Adipose tissue (tissue), 3 donors: ENCODE results near the gene FASTK. TPM values are rescaled to one million over a fixed set of nuclear protein-coding genes. Genes with fewer than 3 reads are reported as not detected.
"Not testable (repeated sequence)": the region's sequence is repeated elsewhere in the genome, so short reads cannot be mapped to it uniquely, and the experiment has no call there.

Experiments used
- H3K27ac ChIP-seq: one replicate; pipeline ENCODE4 v1.5.1; 2013; ENCODE audit warnings: low read depth, low read length
- WGBS, 3 donors: extraction: QIAGEN DNeasy Blood & Tissue Kit; methylation state at CpG; one replicate each; pipeline ENCODE4 v1.1.7; 2013; 5-methylcytosine and 5-hydroxymethylcytosine counted together
- polyA plus RNA-seq, 3 donors: library from polyadenylated mRNA; stranded (reverse); fragments of 200-250 nt; gene quantifications; one replicate each; pipeline ENCODE4 v1.2.3, GENCODE V29; 2013
- donor health status: healthy with polysubstance abuse.
- donor health status: Bipolar disorder and iron deficiency.
- donor health status: healthy.

FASTK gene
- polyA plus RNA-seq, 3 donors, result 53.0 to 104 (median 91.8) TPM

DNA sequence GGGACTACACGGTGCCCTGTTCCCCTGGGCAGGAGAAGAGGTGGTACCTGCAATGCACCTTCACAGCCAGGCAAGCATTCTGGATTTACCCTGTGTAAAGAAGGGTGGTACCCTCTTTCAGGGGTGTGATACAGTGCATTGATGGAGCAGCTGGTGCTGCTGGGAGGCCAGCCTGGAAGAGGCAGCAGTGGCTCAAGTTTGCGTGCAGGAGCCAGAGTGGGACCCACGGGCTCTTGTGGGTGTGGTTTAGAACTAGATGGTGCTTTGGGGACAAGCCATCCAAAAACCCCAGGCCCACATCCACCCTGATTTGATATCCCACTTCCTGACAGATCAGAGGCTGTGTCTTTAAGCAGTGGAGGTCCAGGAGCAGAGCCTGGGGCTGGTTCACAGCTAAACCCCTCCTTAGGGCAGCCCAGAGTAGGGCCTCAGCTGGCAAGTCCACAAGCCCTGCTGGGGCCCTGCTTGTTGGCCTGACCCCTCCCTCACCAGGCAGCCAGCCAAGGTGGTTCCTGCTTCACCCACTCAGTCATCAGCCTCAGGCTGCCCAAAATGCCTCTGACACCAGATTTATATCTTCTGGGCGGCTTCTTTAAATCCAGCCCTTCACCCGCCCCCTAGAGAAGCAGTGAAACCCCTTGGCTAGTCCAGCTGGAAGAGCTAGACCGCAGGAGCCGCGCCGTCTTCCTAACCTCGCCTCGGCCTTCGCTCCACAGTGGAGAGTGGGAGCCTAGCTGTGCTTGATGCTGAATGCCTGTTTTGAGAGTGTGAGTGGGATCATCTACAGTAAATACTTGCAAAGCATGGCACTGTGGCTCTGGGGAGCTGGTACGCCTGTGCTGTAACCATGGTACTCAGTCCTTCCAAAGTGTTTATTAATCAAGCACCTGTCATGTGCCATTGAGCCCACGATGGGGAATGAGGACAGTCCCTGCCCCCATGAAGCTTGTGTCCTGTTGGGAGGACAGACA lies 33.7 kb downstream of the FASTK start:
- H3K27ac ChIP-seq, result no peak overlapping the region
- WGBS, 3 donors, result 40 to 64% (median 44%) methylated on average over 14 of the region's 14 CpGs

DNA sequence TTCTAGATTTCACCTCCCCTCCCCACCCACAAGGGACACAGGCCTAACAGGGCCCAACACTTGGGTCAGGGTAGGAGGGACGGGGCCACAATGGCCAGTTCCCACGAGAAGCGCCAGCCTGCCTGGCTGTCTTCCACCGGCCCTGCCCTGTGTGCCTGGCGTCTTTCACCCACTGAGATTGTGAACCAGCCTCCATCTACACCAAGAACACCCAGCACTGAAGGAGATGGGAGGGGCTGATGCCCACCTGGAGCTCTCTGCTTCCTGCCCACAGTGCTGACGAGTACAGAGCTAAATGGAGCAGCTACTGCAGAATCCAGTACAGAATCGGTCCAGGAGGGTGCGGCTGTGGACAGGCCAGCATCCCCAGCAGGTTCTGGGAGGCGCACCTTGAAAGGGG lies 34.6 kb downstream of the FASTK start:
- H3K27ac ChIP-seq, result no peak overlapping the region
- WGBS, 3 donors, result 80 to 87% (median 82%) methylated on average over 9 of the region's 9 CpGs

DNA sequence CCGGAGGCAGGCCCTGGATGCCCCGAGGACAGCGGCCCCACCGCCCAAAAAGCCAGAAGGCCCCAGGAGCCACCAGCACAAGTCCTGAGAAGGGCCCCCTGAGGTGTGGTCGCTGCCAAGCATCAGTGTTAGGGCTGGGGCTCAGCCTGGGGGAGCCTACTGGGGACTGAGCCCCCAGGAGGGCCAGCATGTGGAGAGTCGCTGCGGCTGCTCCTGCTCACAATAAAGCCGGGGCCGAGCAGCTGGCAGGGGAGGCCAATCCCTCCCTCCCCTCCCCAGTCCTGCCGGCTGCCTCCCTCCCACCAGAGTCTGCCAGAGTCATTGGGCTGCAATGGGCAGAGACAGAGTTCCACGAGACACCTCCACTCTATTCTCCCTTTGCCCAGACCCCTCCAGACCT lies 35.3 kb downstream of the FASTK start:
- WGBS, 3 donors, result 80 to 92% (median 81%) methylated on average over 6 to 11 of the region's 11 CpGs
- H3K27ac ChIP-seq, result no peak overlapping the region

DNA sequence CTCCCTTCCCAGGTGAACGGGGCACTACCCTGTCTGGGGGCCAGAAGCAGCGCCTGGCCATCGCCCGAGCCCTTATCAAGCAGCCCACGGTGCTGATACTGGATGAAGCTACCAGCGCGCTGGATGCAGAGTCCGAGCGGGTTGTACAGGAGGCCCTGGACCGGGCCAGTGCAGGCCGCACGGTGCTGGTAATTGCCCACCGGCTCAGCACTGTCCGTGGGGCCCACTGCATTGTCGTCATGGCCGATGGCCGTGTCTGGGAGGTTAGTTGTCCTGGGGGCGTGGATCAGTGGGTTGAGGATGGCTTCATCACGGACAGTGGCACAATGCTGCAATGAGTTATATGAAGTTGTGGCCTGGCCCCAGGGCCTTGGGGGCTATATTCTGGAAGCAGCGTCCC lies 36.6 kb downstream of the FASTK start:
- 92 to 96% (median 94%) methylated on average over 20 of the region's 20 CpGs for WGBS, 3 donors
- H3K27ac ChIP-seq, result no peak overlapping the region

- WGBS, 3 donors, result 88 to 92% (median 88%) methylated on average over 9 to 10 of the region's 10 CpGs
- H3K27ac ChIP-seq, result not testable (repeated sequence)
Measured at GRCh38 chr7:151043449-151043848, 37.2 kb downstream of the FASTK start.

- 90 to 94% (median 91%) methylated on average over 30 of the region's 30 CpGs for WGBS, 3 donors
- no peak overlapping the region for H3K27ac ChIP-seq
Measured at GRCh38 chr7:151040616-151041375, 39.8 kb downstream of the FASTK start.

- no peak overlapping the region for H3K27ac ChIP-seq
- WGBS, 3 donors, result 58 to 74% (median 61%) methylated on average over 18 of the region's 18 CpGs
Measured at GRCh38 chr7:151039850-151040548, 40.6 kb downstream of the FASTK start.

GRCh38 chr7:151038951-151039849 lies 41.4 kb downstream of the FASTK start:
- no peak overlapping the region for H3K27ac ChIP-seq
- WGBS, 3 donors, result 37 to 52% (median 38%) methylated on average over 12 of the region's 12 CpGs

- no peak overlapping the region for H3K27ac ChIP-seq
- 93 to 96% (median 95%) methylated on average over 17 of the region's 17 CpGs for WGBS, 3 donors
Measured at GRCh38 chr7:151035902-151036301, 44.7 kb downstream of the FASTK start.

GRCh38 chr7:151035026-151035717 lies 45.4 kb downstream of the FASTK start:
- no peak overlapping the region for H3K27ac ChIP-seq
- 82 to 88% (median 85%) methylated on average over 21 of the region's 21 CpGs for WGBS, 3 donors

GRCh38 chr7:151034312-151035025 lies 46.1 kb downstream of the FASTK start:
- no peak overlapping the region for H3K27ac ChIP-seq
- WGBS, 3 donors, result 90 to 94% (median 93%) methylated on average over 21 of the region's 21 CpGs

GRCh38 chr7:151033864-151034249 lies 46.8 kb downstream of the FASTK start:
- no peak overlapping the region for H3K27ac ChIP-seq
- WGBS, 3 donors, result 82 to 94% (median 91%) methylated on average over 5 of the region's 5 CpGs

- no peak overlapping the region for H3K27ac ChIP-seq
- 86 to 87% (median 87%) methylated on average over 17 of the region's 17 CpGs for WGBS, 3 donors
Measured at GRCh38 chr7:151032936-151033863, 47.4 kb downstream of the FASTK start.

GRCh38 chr7:151031011-151031410 lies 49.6 kb downstream of the FASTK start:
- H3K27ac ChIP-seq, result no peak overlapping the region
- WGBS, 3 donors, result 77 to 96% (median 78%) methylated on average over 4 of the region's 4 CpGs

GRCh38 chr7:151028948-151029501 lies 51.6 kb downstream of the FASTK start:
- 45 to 64% (median 60%) methylated on average over 17 of the region's 17 CpGs for WGBS, 3 donors
- no peak overlapping the region for H3K27ac ChIP-seq
